IPS DF 6.9 (cell line): ENCODE data around the gene FTH1.

Experiments used
- DNase-seq: peaks from one replicate; pipeline ENCODE4 v3.0.0-alpha.2; 2013; ENCODE audit warnings: low read depth, low spot score
- H3K27ac ChIP-seq: one replicate; pipeline ENCODE4 v1.5.1; 2013; ENCODE audit warnings: low read length, control low read depth
- H3K27me3 ChIP-seq: 2 replicates; pipeline ENCODE4 v1.6.1; 2013; ENCODE audit warnings: mild to moderate bottlenecking, low read length; ENCODE audit not compliant: control insufficient read depth, insufficient read depth
- H3K36me3 ChIP-seq: 2 replicates; pipeline ENCODE4 v1.6.1; 2013; ENCODE audit warnings: low read length; ENCODE audit not compliant: control insufficient read depth, insufficient read depth
- H3K4me1 ChIP-seq: 2 replicates; pipeline ENCODE4 v1.6.1; 2013; ENCODE audit warnings: low read length; ENCODE audit not compliant: control insufficient read depth, insufficient read depth
- H3K4me3 ChIP-seq: 2 replicates; pipeline ENCODE4 v1.5.1; 2013; ENCODE audit warnings: mild to moderate bottlenecking, low read length
- H3K9me3 ChIP-seq: 2 replicates; pipeline ENCODE4 v1.6.1; 2013; ENCODE audit warnings: low read length, inconsistent platforms; ENCODE audit not compliant: control insufficient read depth, insufficient read depth
- WGBS: extraction: QIAGEN DNeasy Blood & Tissue Kit; methylation state at CpG from one replicate; pipeline ENCODE4 v1.1.7; 2013; ENCODE audit warnings: mixed read lengths, missing lambda C conversion rate; ENCODE audit not compliant: insufficient read length, insufficient coverage; 5-methylcytosine and 5-hydroxymethylcytosine counted together

FTH1 gene

GRCh38 chr11:61946894-61947293 is 20.5 kb downstream of the FTH1 start:
- Histone ChIP-seq H3K36me3 (no peaks in the 10 kb centered on the region), H3K4me3 (no peak overlapping the region), H3K27me3 (no peaks in the 10 kb centered on the region), H3K4me1 (peaks cover 2% of the 10 kb centered on the region), H3K27ac (no peak overlapping the region), H3K9me3 (no peaks in the 10 kb centered on the region)
- WGBS = no CpG with 5 or more reads among the region's 5 CpGs
- no peak for DNase-seq

- peaks cover 2% of the 10 kb centered on the region for H3K4me1 ChIP-seq
- no peaks in the 10 kb centered on the region for H3K27me3 ChIP-seq
- H3K9me3 ChIP-seq = no peaks in the 10 kb centered on the region
- no peak overlapping the region for H3K4me3 ChIP-seq
- no peak overlapping the region for H3K27ac ChIP-seq
- no peaks in the 10 kb centered on the region for H3K36me3 ChIP-seq
- WGBS = no CpG with 5 or more reads among the region's 13 CpGs
- DNase-seq = no peak
Measured at GRCh38 chr11:61945191-61945590, 22.2 kb downstream of the FTH1 start.

GRCh38 chr11:61940466-61940865 is 27.0 kb downstream of the FTH1 start:
- H3K27me3 ChIP-seq = no peaks in the 10 kb centered on the region
- DNase-seq = no peak
- H3K4me3 ChIP-seq = no peak overlapping the region
- no CpG with 5 or more reads among the region's 10 CpGs for WGBS
- H3K36me3 ChIP-seq = no peaks in the 10 kb centered on the region
- H3K9me3 ChIP-seq = no peaks in the 10 kb centered on the region
- H3K27ac ChIP-seq = no peak overlapping the region
- no peaks in the 10 kb centered on the region for H3K4me1 ChIP-seq

GRCh38 chr11:61935861-61936260 is 31.6 kb downstream of the FTH1 start:
- WGBS = no CpG with 5 or more reads among the region's 2 CpGs

GRCh38 chr11:61930933-61931332 is 36.5 kb downstream of the FTH1 start:
- no peaks in the 10 kb centered on the region for H3K36me3 ChIP-seq
- no peak overlapping the region for H3K4me3 ChIP-seq
- H3K27me3 ChIP-seq = no peaks in the 10 kb centered on the region
- H3K27ac ChIP-seq = no peak overlapping the region
- no CpG with 5 or more reads among the region's 3 CpGs for WGBS
- no peak for DNase-seq
- no peaks in the 10 kb centered on the region for H3K4me1 ChIP-seq
- H3K9me3 ChIP-seq = no peaks in the 10 kb centered on the region

More at GRCh38 chr11:61935861-61936260, 31.6 kb downstream of the FTH1 start:
- Histone ChIP-seq H3K4me1 (no peaks in the 10 kb centered on the region), H3K36me3 (no peaks in the 10 kb centered on the region), H3K27ac (no peak overlapping the region), H3K4me3 (no peak overlapping the region), H3K9me3 (no peaks in the 10 kb centered on the region), H3K27me3 (no peaks in the 10 kb centered on the region)
- no peak for DNase-seq

GRCh38 chr11:61928606-61929005 is 38.8 kb downstream of the FTH1 start:
- Histone ChIP-seq H3K4me3 (no peak overlapping the region), H3K27me3 (no peaks in the 10 kb centered on the region), H3K4me1 (0 out of 2 replicates have a peak, but pooled peaks cover 1% of the 10 kb centered on the region), H3K9me3 (no peaks in the 10 kb centered on the region), H3K36me3 (no peaks in the 10 kb centered on the region), H3K27ac (no peak overlapping the region)
- DNase-seq = no peak

GRCh38 chr11:61927501-61927900 is 39.9 kb downstream of the FTH1 start:
- no peaks in the 10 kb centered on the region for H3K36me3 ChIP-seq
- WGBS = no CpG with 5 or more reads among the region's 1 CpG

GRCh38 chr11:61926235-61926634 is 41.2 kb downstream of the FTH1 start:
- Histone ChIP-seq H3K36me3 (no peaks in the 10 kb centered on the region), H3K27me3 (no peaks in the 10 kb centered on the region), H3K27ac (no peak overlapping the region), H3K4me1 (peaks cover 3% of the 10 kb centered on the region), H3K4me3 (no peak overlapping the region), H3K9me3 (no peaks in the 10 kb centered on the region)
- WGBS = no CpG with 5 or more reads among the region's 3 CpGs
- DNase-seq = no peak

More at GRCh38 chr11:61927501-61927900, 39.9 kb downstream of the FTH1 start:
- DNase-seq = no peak
- Histone ChIP-seq H3K4me3 (no peak overlapping the region), H3K27ac (no peak overlapping the region), H3K4me1 (peaks cover 3% of the 10 kb centered on the region), H3K9me3 (no peaks in the 10 kb centered on the region), H3K27me3 (no peaks in the 10 kb centered on the region)

- Histone ChIP-seq H3K4me1 (peaks cover 3% of the 10 kb centered on the region), H3K4me3 (no peak overlapping the region), H3K36me3 (no peaks in the 10 kb centered on the region), H3K27ac (no peak overlapping the region), H3K27me3 (no peaks in the 10 kb centered on the region), H3K9me3 (no peaks in the 10 kb centered on the region)
- no CpG with 5 or more reads among the region's 2 CpGs for WGBS
- no peak for DNase-seq
Measured at GRCh38 chr11:61925736-61926135, 41.7 kb downstream of the FTH1 start.

- H3K27ac ChIP-seq = no peak overlapping the region
- no CpG with 5 or more reads among the region's 6 CpGs for WGBS
- no peak for DNase-seq
- H3K4me3 ChIP-seq = no peak overlapping the region
- H3K4me1 ChIP-seq = peaks cover 3% of the 10 kb centered on the region
- H3K36me3 ChIP-seq = no peaks in the 10 kb centered on the region
- H3K9me3 ChIP-seq = no peaks in the 10 kb centered on the region
- H3K27me3 ChIP-seq = no peaks in the 10 kb centered on the region
Measured at GRCh38 chr11:61924064-61924455, 43.4 kb downstream of the FTH1 start.

- Histone ChIP-seq H3K27me3 (no peaks in the 10 kb centered on the region), H3K4me3 (no peak overlapping the region), H3K9me3 (no peaks in the 10 kb centered on the region), H3K27ac (no peak overlapping the region), H3K4me1 (peaks cover 3% of the 10 kb centered on the region), H3K36me3 (no peaks in the 10 kb centered on the region)
- WGBS = no CpG with 5 or more reads among the region's 18 CpGs
- DNase-seq = no peak
Measured at GRCh38 chr11:61923166-61924063, 44.0 kb downstream of the FTH1 start.
